IPS-20b (cell line): ENCODE data around the gene UBE2R2.
"Not testable (repeated sequence)": the region's sequence is repeated elsewhere in the genome, so short reads cannot be mapped to it uniquely, and the experiment has no call there.

Source experiments
- H3K27ac ChIP-seq: one replicate; pipeline ENCODE4 v1.5.1; 2013; ENCODE audit warnings: low read length
- H3K27me3 ChIP-seq: 2 replicates; pipeline ENCODE4 v1.6.1; 2013; ENCODE audit warnings: mild to moderate bottlenecking, low read length, inconsistent platforms; ENCODE audit not compliant: insufficient read depth
- H3K36me3 ChIP-seq: 2 replicates; pipeline ENCODE4 v1.6.1; 2013; ENCODE audit warnings: low read depth, mild to moderate bottlenecking, inconsistent platforms, low read length, moderate library complexity; ENCODE audit not compliant: insufficient read depth
- H3K4me1 ChIP-seq: 2 replicates; pipeline ENCODE4 v1.6.1; 2013; ENCODE audit warnings: mild to moderate bottlenecking, control low read depth, inconsistent platforms, low read length, moderate library complexity; ENCODE audit not compliant: insufficient read depth
- H3K4me3 ChIP-seq: 2 replicates; pipeline ENCODE4 v1.5.1; 2013; ENCODE audit warnings: mild to moderate bottlenecking, low read length, inconsistent platforms
- H3K9ac ChIP-seq: 2 replicates; pipeline ENCODE4 v1.6.1; 2013; ENCODE audit warnings: low read depth, mild to moderate bottlenecking, inconsistent platforms, low read length, moderate library complexity
- H3K9me3 ChIP-seq: 2 replicates; pipeline ENCODE4 v1.6.1; 2013; ENCODE audit warnings: mild to moderate bottlenecking, low read depth, low read length, inconsistent platforms; ENCODE audit not compliant: insufficient read depth

The UBE2R2 gene

DNA sequence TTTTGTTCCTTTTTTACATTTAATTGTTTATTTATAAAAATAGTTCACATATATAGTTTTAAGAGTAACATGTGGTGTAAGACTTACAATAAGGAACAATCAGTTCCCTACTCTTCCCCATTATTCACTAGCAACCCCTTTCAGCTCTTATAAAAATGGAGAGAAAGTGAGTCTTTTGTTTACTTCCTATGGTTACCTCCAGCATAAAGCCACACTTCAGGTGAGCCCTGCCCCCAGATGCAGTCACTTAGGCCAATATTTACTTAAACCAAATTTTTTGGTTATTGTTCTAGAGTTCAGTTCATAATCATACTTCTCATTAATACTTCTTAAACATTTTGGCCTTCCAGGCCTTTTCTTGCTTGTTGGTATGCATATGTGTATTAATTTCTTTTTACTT lies 33.7 kb downstream of the UBE2R2 start:
- H3K9ac ChIP-seq = no peak overlapping the region
- H3K27ac ChIP-seq = no peak overlapping the region
- no peak overlapping the region for H3K4me3 ChIP-seq
- H3K9me3 ChIP-seq = no peaks in the 10 kb centered on the region
- no peaks in the 10 kb centered on the region for H3K27me3 ChIP-seq
- no peaks in the 10 kb centered on the region for H3K4me1 ChIP-seq
- no peaks in the 10 kb centered on the region for H3K36me3 ChIP-seq

DNA sequence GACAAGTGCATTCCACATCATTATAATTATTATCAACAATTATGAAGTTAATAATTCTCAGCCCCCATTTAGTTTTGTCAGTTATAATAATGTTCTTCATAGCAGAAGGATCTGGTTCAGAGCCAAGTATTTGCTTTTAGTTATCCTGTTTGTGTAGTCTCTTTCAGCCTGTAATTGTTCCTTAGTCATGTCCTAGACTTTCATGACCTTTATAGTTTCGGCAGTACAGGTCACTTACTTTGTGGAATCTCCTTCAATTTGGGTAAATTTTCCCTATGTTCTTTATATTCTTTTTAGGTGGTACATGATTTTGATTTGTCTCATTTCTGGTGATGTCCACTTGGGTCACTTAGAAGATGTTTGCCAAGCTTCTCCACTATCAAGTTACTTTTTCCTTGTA lies 34.3 kb downstream of the UBE2R2 start:
- no peak overlapping the region for H3K9ac ChIP-seq
- H3K4me1 ChIP-seq = no peaks in the 10 kb centered on the region
- no peak overlapping the region for H3K27ac ChIP-seq
- H3K27me3 ChIP-seq = no peaks in the 10 kb centered on the region
- no peaks in the 10 kb centered on the region for H3K36me3 ChIP-seq
- no peak overlapping the region for H3K4me3 ChIP-seq
- no peaks in the 10 kb centered on the region for H3K9me3 ChIP-seq

DNA sequence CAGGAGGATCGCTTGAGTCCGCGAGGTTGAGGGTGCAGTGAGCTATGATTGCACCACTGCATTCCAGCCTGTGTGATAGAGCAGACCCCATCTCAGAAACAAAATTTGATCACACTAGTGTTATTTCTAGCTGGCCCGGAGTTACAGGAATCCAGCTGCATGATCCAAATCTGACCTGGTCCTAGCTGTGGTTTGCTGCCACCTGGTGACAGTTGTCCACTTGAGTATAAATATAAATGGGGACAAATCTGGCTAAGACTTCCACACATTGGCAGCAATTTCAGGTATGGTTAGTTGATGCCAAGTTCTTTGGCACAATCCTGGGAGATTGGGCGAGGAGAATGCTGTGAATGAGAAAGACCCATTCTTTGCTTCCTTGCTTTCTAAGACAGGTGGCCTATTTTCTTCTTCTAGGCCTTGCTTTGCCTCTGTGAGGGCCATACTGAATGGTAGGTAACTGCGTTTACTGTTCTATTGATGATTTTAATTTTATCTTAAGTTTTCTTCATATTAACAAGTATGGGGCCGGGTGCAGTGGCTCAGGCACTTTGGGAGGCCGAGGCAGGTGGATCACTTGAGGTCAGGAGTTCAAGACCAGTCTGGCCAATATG lies 35.4 kb downstream of the UBE2R2 start:
- no peak overlapping the region for H3K27ac ChIP-seq
- H3K4me1 ChIP-seq = no peaks in the 10 kb centered on the region
- H3K9me3 ChIP-seq = no peaks in the 10 kb centered on the region
- no peak overlapping the region for H3K9ac ChIP-seq
- H3K4me3 ChIP-seq = no peak overlapping the region
- no peaks in the 10 kb centered on the region for H3K27me3 ChIP-seq
- H3K36me3 ChIP-seq = no peaks in the 10 kb centered on the region

DNA sequence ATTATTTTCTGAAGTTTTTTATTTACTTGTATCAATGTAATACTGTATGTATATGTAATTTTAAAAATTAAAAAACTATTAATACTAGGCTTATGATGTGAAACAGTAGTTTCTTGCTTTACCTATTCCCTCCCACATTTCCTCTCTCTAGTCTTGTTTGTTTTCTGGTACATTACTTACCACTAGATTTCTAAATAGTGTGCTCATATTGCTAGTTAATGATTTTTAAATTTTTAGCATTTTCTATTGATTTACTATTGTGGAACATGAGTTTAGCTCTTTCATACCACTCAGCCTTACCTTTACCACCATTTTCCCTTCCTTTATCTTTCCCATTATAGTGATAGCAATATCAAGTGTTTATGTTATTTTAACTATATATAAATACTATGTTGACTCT lies 39.3 kb downstream of the UBE2R2 start:
- no peaks in the 10 kb centered on the region for H3K4me1 ChIP-seq
- H3K27ac ChIP-seq = no peak overlapping the region
- no peaks in the 10 kb centered on the region for H3K36me3 ChIP-seq
- H3K9me3 ChIP-seq = no peaks in the 10 kb centered on the region
- H3K9ac ChIP-seq = no peak overlapping the region
- no peak overlapping the region for H3K4me3 ChIP-seq
- no peaks in the 10 kb centered on the region for H3K27me3 ChIP-seq

DNA sequence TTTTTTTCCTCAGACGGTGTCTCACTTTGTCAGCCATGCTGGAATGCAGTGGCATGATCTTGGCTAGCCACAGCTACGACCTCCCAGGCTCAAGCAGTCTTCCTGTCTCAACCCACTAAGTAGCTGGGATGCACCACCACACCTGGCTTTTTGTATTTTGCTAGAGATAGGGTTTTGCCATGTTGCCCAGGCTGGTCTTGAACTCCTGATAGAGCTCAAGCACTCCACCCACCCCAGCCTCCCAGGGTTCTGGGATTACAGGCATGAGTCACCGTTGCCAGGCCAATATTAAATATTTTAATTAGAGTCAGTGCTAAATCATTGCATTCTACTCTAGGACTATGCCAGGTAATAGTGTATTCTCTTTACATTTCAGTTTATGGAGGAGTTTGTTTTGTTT lies 41.5 kb downstream of the UBE2R2 start:
- H3K4me3 ChIP-seq = no peak overlapping the region
- no peaks in the 10 kb centered on the region for H3K36me3 ChIP-seq
- H3K27ac ChIP-seq = no peak overlapping the region
- H3K9me3 ChIP-seq = no peaks in the 10 kb centered on the region
- H3K4me1 ChIP-seq = no peaks in the 10 kb centered on the region
- no peak overlapping the region for H3K9ac ChIP-seq
- no peaks in the 10 kb centered on the region for H3K27me3 ChIP-seq

DNA sequence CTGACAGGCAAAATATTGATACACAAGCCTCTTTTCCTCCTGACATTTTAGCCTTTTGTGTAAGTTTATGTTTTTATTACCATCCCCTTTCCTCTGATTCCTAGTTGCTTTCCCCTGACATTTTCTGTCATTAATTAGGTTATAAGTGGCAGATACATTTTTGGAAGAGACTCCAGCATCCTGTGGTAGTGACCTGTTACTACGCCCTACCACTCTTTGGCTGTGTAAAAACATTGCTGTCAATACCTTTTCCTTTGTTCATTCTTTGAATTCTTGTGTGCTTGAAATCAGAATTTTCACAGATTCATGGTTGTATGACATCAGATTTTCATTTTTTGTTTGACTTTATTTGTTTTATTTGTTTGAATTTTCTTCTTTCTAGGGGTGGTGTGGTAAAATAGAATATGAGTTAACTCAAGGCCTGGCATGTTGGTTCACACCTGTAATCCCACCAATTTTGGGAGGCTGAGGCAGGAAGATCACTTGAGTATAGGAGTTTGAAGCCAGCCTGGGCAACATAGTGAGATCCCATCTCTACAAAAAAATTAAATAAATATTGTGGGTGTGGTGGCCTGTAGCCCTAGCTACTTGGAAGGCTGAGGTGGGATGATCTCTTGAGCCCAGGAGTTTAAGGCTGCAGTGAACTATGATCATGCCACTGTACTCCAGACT lies 43.4 kb downstream of the UBE2R2 start:
- no peak overlapping the region for H3K27ac ChIP-seq
- no peaks in the 10 kb centered on the region for H3K27me3 ChIP-seq
- H3K9me3 ChIP-seq = no peaks in the 10 kb centered on the region
- no peaks in the 10 kb centered on the region for H3K4me1 ChIP-seq
- H3K9ac ChIP-seq = no peak overlapping the region
- H3K4me3 ChIP-seq = no peak overlapping the region
- no peaks in the 10 kb centered on the region; the same call in 1 of the 2 replicates for H3K36me3 ChIP-seq

DNA sequence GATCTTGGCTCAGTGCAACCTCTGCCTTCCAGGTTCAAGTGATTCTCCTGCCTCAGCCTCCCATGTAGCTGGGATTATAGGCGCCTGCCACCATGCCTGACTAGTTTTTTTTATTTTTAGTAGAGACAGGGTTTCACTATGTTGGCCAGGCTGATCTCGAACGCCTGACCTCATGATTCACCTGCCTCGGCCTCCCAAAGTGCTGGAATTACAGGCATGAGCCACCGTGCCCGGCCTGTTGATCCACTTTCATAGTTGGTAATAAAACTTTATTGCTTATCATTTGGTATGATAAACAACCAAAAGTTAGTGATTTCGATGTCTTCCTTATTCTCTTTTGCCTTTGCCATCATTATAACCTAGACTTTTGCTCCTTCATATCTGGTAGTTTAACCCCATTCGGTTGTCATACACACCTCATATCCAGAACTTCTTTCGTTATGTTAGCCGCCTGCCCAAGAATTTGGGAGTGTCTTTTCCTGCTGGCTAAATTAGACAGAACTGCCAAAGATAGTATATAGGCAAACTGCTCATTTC lies 45.0 kb downstream of the UBE2R2 start:
- no peaks in the 10 kb centered on the region; the same call in 1 of the 2 replicates for H3K36me3 ChIP-seq
- no peak overlapping the region for H3K4me3 ChIP-seq
- no peak overlapping the region for H3K9ac ChIP-seq
- no peaks in the 10 kb centered on the region for H3K27me3 ChIP-seq
- no peaks in the 10 kb centered on the region for H3K9me3 ChIP-seq
- no peak overlapping the region for H3K27ac ChIP-seq
- H3K4me1 ChIP-seq = no peaks in the 10 kb centered on the region

DNA sequence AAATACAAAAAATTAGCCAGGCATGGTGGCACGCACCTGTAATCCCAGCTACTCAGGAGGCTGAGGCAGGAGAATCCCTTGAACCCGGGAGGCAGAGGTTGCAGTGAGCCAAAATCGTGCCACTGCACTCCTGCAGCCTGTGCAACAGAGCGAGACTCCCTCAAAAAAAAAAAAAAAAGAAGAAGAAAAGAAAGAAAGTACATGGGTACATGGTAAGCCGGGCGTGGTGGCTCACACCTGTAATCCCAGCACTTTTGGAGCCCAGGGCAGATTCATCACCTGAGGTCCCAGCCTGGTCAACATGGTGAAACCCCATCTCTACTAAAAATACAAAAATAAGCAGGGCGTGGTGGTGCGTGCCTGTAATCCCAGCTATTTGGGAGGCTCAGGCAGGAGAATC lies 46.1 kb downstream of the UBE2R2 start:
- H3K27me3 ChIP-seq, H3K36me3 ChIP-seq, H3K4me3 ChIP-seq, H3K9ac ChIP-seq, H3K27ac ChIP-seq, H3K4me1 ChIP-seq, H3K9me3 ChIP-seq: not testable (repeated sequence)

DNA sequence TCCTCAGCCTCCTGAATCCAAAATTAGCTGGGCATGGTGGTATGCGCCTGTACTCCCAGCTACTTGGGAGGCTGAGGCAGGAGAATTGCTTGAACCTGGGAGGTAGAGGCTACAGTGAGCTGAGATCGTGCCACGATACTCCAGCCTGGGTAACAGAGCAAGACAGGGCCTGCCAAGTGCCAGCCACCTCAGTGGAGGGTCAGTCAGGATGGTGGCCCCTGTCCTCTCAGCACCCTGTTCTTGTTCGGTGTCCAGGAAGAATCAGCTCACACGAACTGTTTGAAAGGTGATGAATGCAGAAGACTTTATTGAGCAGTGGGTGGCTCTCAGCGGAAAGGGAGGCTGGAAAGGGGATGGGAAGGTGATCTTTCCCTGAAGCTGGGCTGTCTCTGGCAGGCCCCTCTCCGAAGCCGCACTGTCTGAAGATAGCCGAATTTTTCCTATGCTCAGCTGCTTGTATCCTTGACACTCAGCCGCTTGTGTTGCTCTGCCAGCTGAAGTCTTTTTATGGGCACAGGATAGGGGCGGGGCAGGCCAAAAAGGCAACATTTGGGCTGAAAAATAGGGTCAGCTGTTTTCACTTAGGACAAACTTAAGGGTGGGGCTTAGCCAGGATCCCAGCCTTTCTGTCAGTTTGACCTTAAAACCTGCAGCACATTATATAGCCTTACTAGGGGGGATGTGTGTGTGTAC lies 50.9 kb downstream of the UBE2R2 start:
- H3K27me3 ChIP-seq = no peaks in the 10 kb centered on the region
- H3K4me1 ChIP-seq = no peaks in the 10 kb centered on the region
- H3K36me3 ChIP-seq = no peaks in the 10 kb centered on the region; the same call in 1 of the 2 replicates
- no peak overlapping the region for H3K27ac ChIP-seq
- no peak overlapping the region for H3K4me3 ChIP-seq
- H3K9me3 ChIP-seq = no peaks in the 10 kb centered on the region
- H3K9ac ChIP-seq = no peak overlapping the region

DNA sequence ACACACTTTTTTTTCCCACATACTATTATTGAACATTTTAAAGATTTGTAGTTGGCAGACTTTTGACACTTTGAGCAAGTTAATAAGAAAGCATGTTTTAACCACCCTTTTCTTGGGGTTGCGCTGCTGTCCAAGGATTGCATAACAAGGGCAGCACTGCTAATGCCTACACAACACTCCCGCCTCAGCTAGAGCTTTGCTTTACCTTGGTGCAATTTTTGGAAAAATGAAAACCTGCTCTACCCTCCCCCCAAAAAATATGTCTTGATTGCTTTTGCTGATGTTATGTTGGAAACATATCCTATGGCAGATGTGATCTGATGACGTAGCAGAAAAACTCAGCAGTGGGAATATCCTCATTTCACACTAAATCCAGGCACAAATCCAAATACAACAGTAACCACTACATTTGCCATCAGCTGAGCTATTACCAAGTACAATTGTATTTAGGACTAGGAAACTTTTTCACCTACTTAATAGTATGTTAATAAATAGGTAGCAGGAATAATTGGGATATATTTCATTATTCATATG lies 51.5 kb downstream of the UBE2R2 start:
- Histone ChIP-seq H3K4me3 (no peak overlapping the region), H3K9me3 (no peaks in the 10 kb centered on the region), H3K9ac (no peak overlapping the region), H3K36me3 (no peaks in the 10 kb centered on the region; the same call in 1 of the 2 replicates), H3K4me1 (no peaks in the 10 kb centered on the region), H3K27me3 (no peaks in the 10 kb centered on the region), H3K27ac (no peak overlapping the region)

DNA sequence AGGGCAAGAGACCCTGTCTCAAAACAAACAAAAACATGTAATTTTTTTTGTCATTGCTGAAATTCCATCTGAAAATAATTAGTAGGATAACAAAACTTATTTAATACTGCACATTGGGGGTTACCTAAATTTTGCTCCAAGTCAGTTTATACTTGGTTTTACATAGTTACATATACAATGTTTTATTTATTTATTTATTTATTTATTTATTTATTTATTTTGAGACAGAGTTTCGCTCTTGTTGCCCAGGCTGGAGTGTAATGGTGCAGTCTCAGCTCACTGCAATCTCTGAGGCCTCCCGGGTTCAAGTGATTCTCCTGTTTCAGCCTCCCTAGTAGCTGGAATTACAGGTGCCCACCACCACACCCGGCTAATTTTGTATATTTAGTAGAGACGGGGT lies 52.3 kb downstream of the UBE2R2 start:
- not testable (repeated sequence) for H3K27ac ChIP-seq, H3K27me3 ChIP-seq, H3K36me3 ChIP-seq, H3K9ac ChIP-seq, H3K4me1 ChIP-seq, H3K9me3 ChIP-seq, H3K4me3 ChIP-seq
